ENCODE measurements around the gene CBR1. TPM values are rescaled to one million over a fixed set of nuclear protein-coding genes. Genes with fewer than 3 reads are reported as not detected.

The CBR1 gene
- total and polyA plus RNA-seq, 10 of the 15 experiments (the other 5 are each of a cell fraction or from before 2014, with no cell fraction given) = 16.9 to 138 (median 57.4) TPM

DNA sequence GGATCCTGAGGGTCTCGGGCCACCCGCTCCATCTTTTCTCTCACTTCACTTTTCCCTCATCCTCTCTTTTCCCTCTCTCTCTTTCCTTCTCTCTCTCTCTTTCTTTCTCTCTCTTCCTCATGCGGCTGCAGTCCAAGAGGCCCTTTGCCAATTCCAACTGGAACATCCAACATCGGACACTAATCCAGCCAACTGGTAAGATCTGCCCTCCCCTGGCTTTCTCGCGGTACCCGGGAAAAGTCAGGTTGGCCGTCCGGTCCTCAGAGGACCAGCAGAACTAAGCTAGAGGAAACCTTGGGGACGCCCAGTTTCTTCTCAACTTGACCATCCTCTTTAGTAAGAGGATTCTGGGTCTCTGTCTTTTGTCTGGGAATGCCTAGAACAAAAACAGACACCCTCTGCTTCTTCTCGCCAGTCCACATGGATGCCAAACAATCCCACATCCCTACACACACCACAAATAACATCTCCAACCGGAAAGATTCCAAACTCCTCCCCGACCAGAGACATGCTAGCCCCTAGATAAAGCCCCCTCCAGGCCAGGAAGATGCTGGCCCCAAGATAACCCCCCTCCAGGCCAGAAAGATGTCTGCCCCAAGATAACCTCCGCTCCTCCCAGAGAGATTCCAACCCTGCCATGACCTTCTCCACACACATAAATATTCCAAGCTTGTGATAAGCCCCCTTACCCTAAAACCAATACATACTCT lies 6.3 kb upstream of the CBR1 start:
- CTCF ChIA-PET = no interaction called here
- BruUV-seq (replicated peaks) = no TSS peak
- DNase-seq (ENCODE audit: low read depth, low spot score) (no peak), ATAC-seq (no peak), FAIRE-seq (no peak)
- intact Hi-C loops (cut with micrococcal nuclease; ENCODE audit: unreplicated experiment) = no loop called here
- 80% methylated on average over 14 of the region's 14 CpGs for WGBS (ENCODE audit: insufficient coverage, insufficient replicate concordance, low lambda C conversion rate, missing lambda C conversion rate)
- in situ Hi-C loops (cut with MboI) = no loop called here
- no peak overlapping the region for H3K4me2 ChIP-seq (ENCODE audit: control insufficient read depth, insufficient read depth)
- H3K4me3 ChIP-seq = no peak overlapping the region
- H3K9me3 ChIP-seq (replicated peaks; ENCODE audit: control insufficient read depth, insufficient read depth, low read length) = no peaks in the 10 kb centered on the region; the same call in none of the 3 replicates
- no peaks in the 10 kb centered on the region for H3K4me1 ChIP-seq (ENCODE audit: control insufficient read depth, insufficient read depth, low read length)
- POLR2A ChIA-PET = interaction anchor here (0.7 to 1.3 kb wide), 2 partner anchors 9 to 10 kb away, joined by 3 to 5 read pairs; no protein-coding TSS in a partner anchor
- H2AFZ ChIP-seq (ENCODE audit: control insufficient read depth, low read depth, low read length) = no peak overlapping the region
- RAD21 ChIA-PET (ENCODE audit: unreplicated experiment) = no interaction called here
- H3K27me3 ChIP-seq (replicated peaks in 1 of 2; ENCODE audit: control insufficient read depth in 2 of 2, insufficient read depth in 2 of 2, low read length in 1 of 2) = no peaks in the 10 kb centered on the region
- no peak overlapping the region for H3K27ac ChIP-seq (ENCODE audit: control insufficient read depth, insufficient read depth)
- H4K20me1 ChIP-seq (ENCODE audit: control insufficient read depth, insufficient read depth) = no peaks in the 10 kb centered on the region
- H3K9ac ChIP-seq (ENCODE audit: control insufficient read depth, insufficient read depth, low read length) = no peak overlapping the region
- SMC1A ChIA-PET (ENCODE audit: uncharacterized antibody, unreplicated experiment) = no interaction called here
- peaks cover 10% of the 10 kb centered on the region for H3K79me2 ChIP-seq (ENCODE audit: control insufficient read depth, insufficient read depth, low read length)
- no peaks in the 10 kb centered on the region for H3K36me3 ChIP-seq (ENCODE audit: control insufficient read depth in 2 of 2, insufficient read depth in 2 of 2, low read length in 1 of 2)
- TF ChIP-seq RFX5 (IDR thresholded peaks at IDR 0.05; ENCODE audit: low read depth, low read length) (no peak), HSF1 (IDR thresholded peaks at IDR 0.05; ENCODE audit: low read depth, low read length) (no peak), ZSCAN29 (IDR thresholded peaks at IDR 0.05) (no peak), CBX3 (IDR thresholded peaks at IDR 0.05; ENCODE audit: borderline replicate concordance, low read depth) (no peak), EGR1 (IDR thresholded peaks at IDR 0.05; ENCODE audit: borderline replicate concordance in 1 of 2, low read depth in 2 of 2, low read length in 2 of 2) (no peak), ETV6 (conservative IDR thresholded peaks at IDR 0.05 in 1 of 2, IDR thresholded peaks at IDR 0.05 in 1 of 2; ENCODE audit: borderline replicate concordance in 1 of 2, low read depth in 1 of 2) (no peak), CBX5 (IDR thresholded peaks at IDR 0.05; ENCODE audit: low read depth) (no peak), CBFB (IDR thresholded peaks at IDR 0.05; ENCODE audit: low read depth) (no peak), NFYA (IDR thresholded peaks at IDR 0.05; ENCODE audit: borderline replicate concordance, low read depth, low read length) (no peak), TCF7 (IDR thresholded peaks at IDR 0.05; ENCODE audit: borderline replicate concordance) (no peak), EZH2 (IDR thresholded peaks at IDR 0.05; ENCODE audit: borderline replicate concordance, control insufficient read depth, low read depth, low read length) (no peak), NFXL1 (IDR thresholded peaks at IDR 0.05; ENCODE audit: borderline replicate concordance) (no peak), PML (IDR thresholded peaks at IDR 0.05; ENCODE audit: low read length) (no peak), POLR2A (IDR thresholded peaks at IDR 0.05; ENCODE audit: low read depth, low read length) (no peak), MAX (IDR thresholded peaks at IDR 0.05; ENCODE audit: low read depth, low read length) (no peak), TAF1 (IDR thresholded peaks at IDR 0.05; ENCODE audit: borderline replicate concordance, low read depth, low read length) (no peak), PRDM15 (CRISPR knock-in tag; IDR thresholded peaks at IDR 0.05) (no peak), JUNB (IDR thresholded peaks at IDR 0.05) (no peak)
